Esophagus squamous epithelium (tissue), 5 donors: Measurements from ENCODE around the gene DAB1. TPM values are rescaled to one million over a fixed set of nuclear protein-coding genes. Genes with fewer than 3 reads are reported as not detected.
"Not testable (repeated sequence)": the region's sequence is repeated elsewhere in the genome, so short reads cannot be mapped to it uniquely, and the experiment has no call there.

ENCODE experiments used
- DNase-seq: peaks from one replicate; lab custom pipeline; 2025; lab: John Stamatoyannopoulos, UW
- H3K27ac ChIP-seq, 4 donors: fragments of 200-600 bp; sonication (generic); one replicate each; pipeline ENCODE4 v1.5.1; 2016 to 2019; ENCODE audit warnings: mild to moderate bottlenecking in 1 of 4
- H3K27me3 ChIP-seq, 4 donors: fragments of 200-600 bp; sonication (generic); 1 replicate in 3 of 4; 2 replicates in 1 of 4; pipeline versions ENCODE4 v1.5.1 to v1.6.0; 2017 to 2021; ENCODE audit warnings: antibody characterized with exemption in 1 of 4
- H3K36me3 ChIP-seq, 3 donors: fragments of 200-600 bp; sonication (generic); one replicate each; pipeline ENCODE4 v1.5.1; 2016 to 2019
- H3K4me1 ChIP-seq, 3 donors: fragments of 200-600 bp; sonication (generic); one replicate each; pipeline ENCODE4 v1.5.1; 2017 to 2019
- H3K4me3 ChIP-seq, 4 donors: fragments of 200-600 bp; sonication (generic); 1 replicate in 3 of 4; 2 replicates in 1 of 4; pipeline ENCODE4 v1.5.1; 2016 to 2019; ENCODE audit warnings: mild to moderate bottlenecking in 2 of 4, moderate library complexity in 1 of 4
- H3K9me3 ChIP-seq, 3 donors: fragments of 200-600 bp; sonication (generic); one replicate each; pipeline ENCODE4 v1.5.1; 2016 to 2019
- CTCF ChIP-seq, 6 experiments: fragments of 450-650 bp in 4 of 6; fragments of 200-600 bp in 2 of 6; sonication (generic) in 2 of 6; IDR thresholded peaks; one replicate each; pipeline ENCODE4 v1.5.1; 2016 to 2019; ENCODE audit warnings: antibody characterized with exemption in 6 of 6, mild to moderate bottlenecking in 4 of 6, moderate library complexity in 4 of 6
- POLR2A ChIP-seq, 4 donors: fragments of 450-650 bp; IDR thresholded peaks; one replicate each; pipeline ENCODE4 v1.6.1; 2017; ENCODE audit warnings: antibody characterized with exemption in 4 of 4, mild to moderate bottlenecking in 4 of 4, moderate library complexity in 3 of 4
- WGBS, 2 donors: methylation state at CpG; one replicate each; pipeline ENCODE4 v1.1.5; 2018; 5-methylcytosine and 5-hydroxymethylcytosine counted together
- intact Hi-C: fragments of 100-400 bp; cut with DNase I; formaldehyde crosslinking; loops from one replicate; pipeline ENCODE4 v1.15.0; 2022
- total RNA-seq, 4 donors: library from RNA; depleted of rRNA; stranded (reverse); fragments of >200 nt; gene quantifications; one replicate each; pipeline ENCODE4 v1.1.0, GENCODE V29; 2016
- donor health status: DM: yes; HTN: yes; CAD: no.

DAB1 gene
- total RNA-seq, 4 donors from 2014 or later: under 0.01 TPM; not detected in 3

GRCh38 chr1:57222307-57222706 is 201.6 kb downstream of the DAB1 start:
- H3K4me3 ChIP-seq: no peak overlapping the region
- no peaks in the 10 kb centered on the region for H3K27me3 ChIP-seq
- H3K4me1 ChIP-seq: no peaks in the 10 kb centered on the region
- intact Hi-C loops: no loop called here
- no peaks in the 10 kb centered on the region for H3K9me3 ChIP-seq
- H3K36me3 ChIP-seq: no peaks in the 10 kb centered on the region
- no peak overlapping the region for H3K27ac ChIP-seq
- TF ChIP-seq CTCF (IDR thresholded peaks at IDR 0.05) (no peak), POLR2A (IDR thresholded peaks at IDR 0.05) (no peak)
- DNase-seq: no peak

GRCh38 chr1:57220905-57221304 is 203.0 kb downstream of the DAB1 start:
- H3K9me3 ChIP-seq, H3K27ac ChIP-seq, H3K36me3 ChIP-seq, intact Hi-C loops, H3K4me3 ChIP-seq, H3K4me1 ChIP-seq, DNase-seq, H3K27me3 ChIP-seq: not testable (repeated sequence)
- 58 to 59% methylated on average over 1 of the region's 2 CpGs for WGBS, 2 donors

GRCh38 chr1:57218487-57219079 is 205.3 kb downstream of the DAB1 start:
- TF ChIP-seq CTCF (IDR thresholded peaks at IDR 0.05) (no peak), POLR2A (IDR thresholded peaks at IDR 0.05) (no peak)
- DNase-seq: no peak
- 69 to 78% methylated on average over 6 of the region's 6 CpGs for WGBS, 2 donors
- intact Hi-C loops: no loop called here
- no peak overlapping the region for H3K27ac ChIP-seq
- no peaks in the 10 kb centered on the region for H3K9me3 ChIP-seq
- H3K36me3 ChIP-seq: no peaks in the 10 kb centered on the region
- H3K27me3 ChIP-seq: no peaks in the 10 kb centered on the region
- no peak overlapping the region for H3K4me3 ChIP-seq
- no peaks in the 10 kb centered on the region for H3K4me1 ChIP-seq

GRCh38 chr1:57217905-57218304 is 206.0 kb downstream of the DAB1 start:
- intact Hi-C loops: no loop called here
- no peaks in the 10 kb centered on the region for H3K4me1 ChIP-seq
- H3K27ac ChIP-seq: no peak overlapping the region
- no peak for DNase-seq
- TF ChIP-seq CTCF (IDR thresholded peaks at IDR 0.05) (no peak), POLR2A (IDR thresholded peaks at IDR 0.05) (no peak)
- WGBS, 2 donors: 82 to 85% methylated on average over 6 to 7 of the region's 7 CpGs
- no peaks in the 10 kb centered on the region for H3K9me3 ChIP-seq
- H3K4me3 ChIP-seq: no peak overlapping the region
- no peaks in the 10 kb centered on the region for H3K36me3 ChIP-seq
- H3K27me3 ChIP-seq: no peaks in the 10 kb centered on the region

GRCh38 chr1:57214951-57215575 is 208.8 kb downstream of the DAB1 start:
- no peaks in the 10 kb centered on the region for H3K4me1 ChIP-seq
- no peak for TF ChIP-seq POLR2A (IDR thresholded peaks at IDR 0.05)
- TF ChIP-seq CTCF (IDR thresholded peaks at IDR 0.05): no peak
- WGBS, 2 donors: 50 to 63% methylated on average over 5 of the region's 5 CpGs
- no peaks in the 10 kb centered on the region for H3K9me3 ChIP-seq
- no peaks in the 10 kb centered on the region for H3K36me3 ChIP-seq
- H3K4me3 ChIP-seq: no peak overlapping the region
- intact Hi-C loops: no loop called here
- no peaks in the 10 kb centered on the region for H3K27me3 ChIP-seq
- no peak for DNase-seq
- no peak overlapping the region for H3K27ac ChIP-seq
